Measurements from ENCODE around the gene GRK3.

GRCh38 chr22:25680051-25680450 is 115.6 kb downstream of the GRK3 start:
- TF ChIP-seq, protein P1, sequence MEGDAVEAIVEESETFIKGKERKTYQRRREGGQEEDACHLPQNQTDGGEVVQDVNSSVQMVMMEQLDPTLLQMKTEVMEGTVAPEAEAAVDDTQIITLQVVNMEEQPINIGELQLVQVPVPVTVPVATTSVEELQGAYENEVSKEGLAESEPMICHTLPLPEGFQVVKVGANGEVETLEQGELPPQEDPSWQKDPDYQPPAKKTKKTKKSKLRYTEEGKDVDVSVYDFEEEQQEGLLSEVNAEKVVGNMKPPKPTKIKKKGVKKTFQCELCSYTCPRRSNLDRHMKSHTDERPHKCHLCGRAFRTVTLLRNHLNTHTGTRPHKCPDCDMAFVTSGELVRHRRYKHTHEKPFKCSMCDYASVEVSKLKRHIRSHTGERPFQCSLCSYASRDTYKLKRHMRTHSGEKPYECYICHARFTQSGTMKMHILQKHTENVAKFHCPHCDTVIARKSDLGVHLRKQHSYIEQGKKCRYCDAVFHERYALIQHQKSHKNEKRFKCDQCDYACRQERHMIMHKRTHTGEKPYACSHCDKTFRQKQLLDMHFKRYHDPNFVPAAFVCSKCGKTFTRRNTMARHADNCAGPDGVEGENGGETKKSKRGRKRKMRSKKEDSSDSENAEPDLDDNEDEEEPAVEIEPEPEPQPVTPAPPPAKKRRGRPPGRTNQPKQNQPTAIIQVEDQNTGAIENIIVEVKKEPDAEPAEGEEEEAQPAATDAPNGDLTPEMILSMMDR (IDR thresholded peaks at IDR 0.05) = no peak
- no peak for TF ChIP-seq POLR2A (IDR thresholded peaks at IDR 0.05)

Data from Peyer's patch (tissue), 4 donors.